ENCODE results near the gene SLC25A4.

GRCh38 chr4:185101354-185101890 is 41.6 kb upstream of the SLC25A4 start:
- TF ChIP-seq CTCF (conservative IDR thresholded peaks at IDR 0.05) = no peak
- no peak for TF ChIP-seq ZFX (IDR thresholded peaks at IDR 0.05)

Measured in C4-2B (cell line).